ENCODE data around the gene HSD17B12.

- TF ChIP-seq CTCF (IDR thresholded peaks at IDR 0.05) (no peak), POLR2A (IDR thresholded peaks at IDR 0.05) (no peak), POLR2AphosphoS5 (IDR thresholded peaks at IDR 0.05) (no peak)
Measured at GRCh38 chr11:43790444-43790794, 109.9 kb downstream of the HSD17B12 start.

Data from gastroesophageal sphincter (tissue), 3 donors.